ENCODE data around the gene CD55. TPM values are rescaled to one million over a fixed set of nuclear protein-coding genes. Genes with fewer than 3 reads are reported as not detected.

The CD55 gene
- total and polyA plus RNA-seq, 2 donors (not counting 1 experiment from before 2014, with no cell fraction given): 46.1 to 77.7 TPM

- H2AFZ ChIP-seq (ENCODE audit: low read length): no peak overlapping the region
- no peaks in the 10 kb centered on the region for H3K79me2 ChIP-seq (ENCODE audit: control insufficient read depth, insufficient read depth, low read length)
- H3K27ac ChIP-seq (ENCODE audit: insufficient read depth, low read length): no peak overlapping the region
- no peaks in the 10 kb centered on the region for H3K9me3 ChIP-seq (ENCODE audit: control insufficient read depth, insufficient read depth, low read depth, low read length)
- H3K4me3 ChIP-seq (replicated peaks in 1 of 4; ENCODE audit: control extremely low read depth in 1 of 4, insufficient read depth in 1 of 4, low read depth in 3 of 4, low read length in 4 of 4): no peak overlapping the region
- H3K27me3 ChIP-seq (ENCODE audit: control insufficient read depth, insufficient read depth, low read length): no peaks in the 10 kb centered on the region
- H3K4me2 ChIP-seq (ENCODE audit: extremely low read depth, insufficient read depth, low read length): no peak overlapping the region
- H3K9ac ChIP-seq (ENCODE audit: insufficient read depth, low read length): no peak overlapping the region
- no peak for DNase-seq (ENCODE audit: low read depth in 2 of 2)
- H4K20me1 ChIP-seq (ENCODE audit: control insufficient read depth, extremely low read depth, insufficient read depth, low read length): no peaks in the 10 kb centered on the region
- no peak for TF ChIP-seq EZH2 (IDR thresholded peaks at IDR 0.05; ENCODE audit: low read length, missing control alignments)
- no peak for TF ChIP-seq CTCF (conservative IDR thresholded peaks at IDR 0.05 in 1 of 2, IDR thresholded peaks at IDR 0.05 in 1 of 2; ENCODE audit: low read depth in 1 of 2, low read length in 2 of 2)
- peaks cover 2% of the 10 kb centered on the region for H3K4me1 ChIP-seq (ENCODE audit: control insufficient read depth, extremely low read depth, insufficient read depth, low read length)
- H3K36me3 ChIP-seq (ENCODE audit: control insufficient read depth, insufficient read depth, low read length): no peaks in the 10 kb centered on the region
Observed at GRCh38 chr1:207361029-207361428, 39.6 kb downstream of the CD55 start.

GRCh38 chr1:207361889-207362288 lies 40.4 kb downstream of the CD55 start:
- no peaks in the 10 kb centered on the region for H3K27me3 ChIP-seq (ENCODE audit: control insufficient read depth, insufficient read depth, low read length)
- no peak for DNase-seq (ENCODE audit: low read depth in 2 of 2)
- H3K4me1 ChIP-seq (ENCODE audit: control insufficient read depth, extremely low read depth, insufficient read depth, low read length): peaks cover 2% of the 10 kb centered on the region

More at GRCh38 chr1:207361889-207362288, 40.4 kb downstream of the CD55 start:
- Histone ChIP-seq H3K9me3 (ENCODE audit: control insufficient read depth, insufficient read depth, low read depth, low read length) (no peaks in the 10 kb centered on the region), H3K4me2 (ENCODE audit: extremely low read depth, insufficient read depth, low read length) (no peak overlapping the region), H3K4me3 (replicated peaks in 1 of 4; ENCODE audit: control extremely low read depth in 1 of 4, insufficient read depth in 1 of 4, low read depth in 3 of 4, low read length in 4 of 4) (no peak overlapping the region), H4K20me1 (ENCODE audit: control insufficient read depth, extremely low read depth, insufficient read depth, low read length) (no peaks in the 10 kb centered on the region), H3K27ac (ENCODE audit: insufficient read depth, low read length) (no peak overlapping the region), H3K36me3 (ENCODE audit: control insufficient read depth, insufficient read depth, low read length) (no peaks in the 10 kb centered on the region), H2AFZ (ENCODE audit: low read length) (no peak overlapping the region), H3K9ac (ENCODE audit: insufficient read depth, low read length) (no peak overlapping the region), H3K79me2 (ENCODE audit: control insufficient read depth, insufficient read depth, low read length) (no peaks in the 10 kb centered on the region)
- TF ChIP-seq CTCF (conservative IDR thresholded peaks at IDR 0.05 in 1 of 2, IDR thresholded peaks at IDR 0.05 in 1 of 2; ENCODE audit: low read depth in 1 of 2, low read length in 2 of 2) (no peak), EZH2 (IDR thresholded peaks at IDR 0.05; ENCODE audit: low read length, missing control alignments) (no peak)

All from fibroblast of lung (primary cell).